Measurements from ENCODE around the gene TSPAN18.
A peak's percentile ranks its signal among the peaks of the same experiment; 100 is the strongest.

The TSPAN18 gene

GRCh38 chr11:44904261-44905020 is 177.7 kb downstream of the TSPAN18 start:
- no peak for DNase-seq

GRCh38 chr11:44905131-44905866 is 178.5 kb downstream of the TSPAN18 start:
- DNase-seq, result no peak

- DNase-seq, result no peak
Measured at GRCh38 chr11:44906649-44907048, 179.9 kb downstream of the TSPAN18 start.

- no peak for DNase-seq
Measured at GRCh38 chr11:44909557-44909956, 182.8 kb downstream of the TSPAN18 start.

- no peak for DNase-seq
Measured at GRCh38 chr11:44910591-44910990, 183.8 kb downstream of the TSPAN18 start.

- DNase-seq, result peak; percentile 63
Measured at GRCh38 chr11:44911029-44911814, 184.5 kb downstream of the TSPAN18 start.

- no peak for DNase-seq
Measured at GRCh38 chr11:44912270-44912987, 185.7 kb downstream of the TSPAN18 start.

GRCh38 chr11:44913502-44913901 is 186.7 kb downstream of the TSPAN18 start:
- no peak for DNase-seq

- no peak for DNase-seq
Measured at GRCh38 chr11:44914105-44914504, 187.3 kb downstream of the TSPAN18 start.

GRCh38 chr11:44915004-44915403 is 188.2 kb downstream of the TSPAN18 start:
- DNase-seq, result no peak

GRCh38 chr11:44915621-44916020 is 188.9 kb downstream of the TSPAN18 start:
- DNase-seq, result no peak

GRCh38 chr11:44916331-44916730 is 189.6 kb downstream of the TSPAN18 start:
- no peak for DNase-seq

GRCh38 chr11:44916801-44917385 is 190.1 kb downstream of the TSPAN18 start:
- DNase-seq, result no peak

GRCh38 chr11:44917741-44918140 is 191.0 kb downstream of the TSPAN18 start:
- DNase-seq, result no peak

- no peak for DNase-seq
Measured at GRCh38 chr11:44920451-44920850, 193.7 kb downstream of the TSPAN18 start.

GRCh38 chr11:44923115-44923514 is 196.4 kb downstream of the TSPAN18 start:
- no peak for DNase-seq

GRCh38 chr11:44923806-44924205 is 197.0 kb downstream of the TSPAN18 start:
- DNase-seq, result no peak

- no peak for DNase-seq
Measured at GRCh38 chr11:44926036-44926435, 199.3 kb downstream of the TSPAN18 start.

GRCh38 chr11:44927174-44927661 is 200.5 kb downstream of the TSPAN18 start:
- peak; percentile 15 for DNase-seq

- DNase-seq, result no peak
Measured at GRCh38 chr11:44928144-44928543, 201.4 kb downstream of the TSPAN18 start.

GRCh38 chr11:44928816-44929215 is 202.1 kb downstream of the TSPAN18 start:
- DNase-seq, result no peak
